NCI-H2227 (cell line): ENCODE measurements around the gene EXOC7.
"Not testable (repeated sequence)": the region's sequence is repeated elsewhere in the genome, so short reads cannot be mapped to it uniquely, and the experiment has no call there.

Experiments
- DNase-seq: peaks from one replicate; lab custom pipeline; 2025; ENCODE audit not compliant: unreplicated experiment; lab: John Stamatoyannopoulos, UW

EXOC7 gene

GRCh38 chr17:76088868-76089576 is 14.6 kb downstream of the EXOC7 start:
- no peak for DNase-seq

GRCh38 chr17:76088041-76088867 is 15.3 kb downstream of the EXOC7 start:
- no peak for DNase-seq

- DNase-seq = no peak
These were observed 16.1 kb downstream of the EXOC7 start for GRCh38 chr17:76087531-76087930.

- DNase-seq = no peak
These were observed 17.2 kb downstream of the EXOC7 start for GRCh38 chr17:76086384-76086783.

- no peak for DNase-seq
These were observed 17.7 kb downstream of the EXOC7 start for GRCh38 chr17:76085731-76086366.

- DNase-seq = no peak
These were observed 18.4 kb downstream of the EXOC7 start for GRCh38 chr17:76085066-76085730.

- DNase-seq = no peak
These were observed 19.9 kb downstream of the EXOC7 start for GRCh38 chr17:76083536-76084182.

- no peak for DNase-seq
These were observed 21.0 kb downstream of the EXOC7 start for GRCh38 chr17:76082326-76083251.

- DNase-seq = no peak
These were observed 22.0 kb downstream of the EXOC7 start for GRCh38 chr17:76081295-76082210.

- DNase-seq = no peak
These were observed 22.8 kb downstream of the EXOC7 start for GRCh38 chr17:76080768-76081287.

- no peak for DNase-seq
These were observed 23.4 kb downstream of the EXOC7 start for GRCh38 chr17:76079956-76080767.

GRCh38 chr17:76079535-76079955 is 24.0 kb downstream of the EXOC7 start:
- DNase-seq = no peak

- no peak for DNase-seq
These were observed 24.6 kb downstream of the EXOC7 start, which contains the start of gene ZACN for GRCh38 chr17:76078860-76079534. TSS of gene ZACN (plus strand) at chr17:76079182. CDS start at chr17:76079265, 83 bp downstream.

GRCh38 chr17:76078370-76078769 is 25.2 kb downstream of the EXOC7 start:
- DNase-seq = not testable (repeated sequence)

- DNase-seq = no peak
These were observed 25.9 kb downstream of the EXOC7 start for GRCh38 chr17:76077584-76078110.

GRCh38 chr17:76076765-76077583 is 26.6 kb downstream of the EXOC7 start:
- DNase-seq = peak; percentile 21
